ENCODE measurements around the gene TASOR2.
A peak's percentile ranks its signal among the peaks of the same experiment; 100 is the strongest.

Gene TASOR2

GRCh38 chr10:5688587-5688986, 3.9 kb downstream of the TASOR2 start:
- no peak for FAIRE-seq

- no peak for FAIRE-seq
Measured at GRCh38 chr10:5691786-5692185, 7.1 kb downstream of the TASOR2 start.

GRCh38 chr10:5692461-5693358, 8.1 kb downstream of the TASOR2 start:
- no peak for FAIRE-seq

GRCh38 chr10:5694573-5694972, 9.9 kb downstream of the TASOR2 start:
- FAIRE-seq, result no peak

- FAIRE-seq, result no peak
Measured at GRCh38 chr10:5697342-5697741, 12.7 kb downstream of the TASOR2 start.

GRCh38 chr10:5698062-5698461, 13.4 kb downstream of the TASOR2 start:
- no peak for FAIRE-seq

GRCh38 chr10:5708356-5708755, 23.7 kb downstream of the TASOR2 start:
- no peak for FAIRE-seq

- no peak for FAIRE-seq
Measured at GRCh38 chr10:5709865-5710264, 25.2 kb downstream of the TASOR2 start.

- peak; percentile 89 for FAIRE-seq
Measured at GRCh38 chr10:5710859-5711258, 26.2 kb downstream of the TASOR2 start.

GRCh38 chr10:5711642-5712041, 27.0 kb downstream of the TASOR2 start:
- no peak for FAIRE-seq

- FAIRE-seq, result no peak
Measured at GRCh38 chr10:5719546-5719945, 34.9 kb downstream of the TASOR2 start.

- no peak for FAIRE-seq
Measured at GRCh38 chr10:5720182-5720581, 35.5 kb downstream of the TASOR2 start.

GRCh38 chr10:5723692-5724091, 39.1 kb downstream of the TASOR2 start:
- no peak for FAIRE-seq

GRCh38 chr10:5730766-5731165, 46.1 kb downstream of the TASOR2 start:
- no peak for FAIRE-seq

- no peak for FAIRE-seq
Measured at GRCh38 chr10:5731559-5731958, 46.9 kb downstream of the TASOR2 start.

GRCh38 chr10:5732141-5732540, 47.5 kb downstream of the TASOR2 start:
- FAIRE-seq, result no peak

Measured in colon (tissue), 2 donors.